IMR-90 (cell line): ENCODE data around the gene SLC17A9. TPM values are rescaled to one million over a fixed set of nuclear protein-coding genes. Genes with fewer than 3 reads are reported as not detected.

Source experiments
- ATAC-seq: fragments of 200-7000 bp; cut with Tn5 transposase; 2 replicates; pipeline ENCODE4 v1.9.1; 2020; ENCODE audit warnings: low read depth, mild to moderate bottlenecking, moderate library complexity
- BruUV-seq: library from RNA; stranded (reverse); fragments of 400-500 nt; replicated peaks from 2 replicates; lab custom pipeline; 2021; lab: Mats Ljungman, UMichigan
- CTCF ChIA-PET: fragments of 300-600 bp; formaldehyde crosslinking; extraction: SDS; loops from one replicate; lab custom pipeline; 2021; ENCODE audit warnings: antibody characterized with exemption; lab: Yijun Ruan, JAX
- POLR2A ChIA-PET: fragments of 300-600 bp; sonication (Branson Sonifier 250); formaldehyde crosslinking; loops from one replicate; lab custom pipeline; 2022; ENCODE audit warnings: antibody characterized with exemption; ENCODE audit not compliant: unreplicated experiment; lab: Charles Lee
- DNase-seq: peaks from one replicate; pipeline ENCODE4 v3.0.0; 2013
- H2AFZ ChIP-seq: replicated peaks from 2 replicates; pipeline ENCODE3; 2013; ENCODE audit warnings: low read length, mild to moderate bottlenecking; ENCODE audit not compliant: poor library complexity
- H2AK5ac ChIP-seq: 2 replicates; pipeline ENCODE4 v1.6.1; 2013; ENCODE audit warnings: low read depth, low read length, inconsistent platforms
- H2AK9ac ChIP-seq: replicated peaks from 2 replicates; pipeline ENCODE3; 2013; ENCODE audit warnings: mild to moderate bottlenecking, low read depth, low read length, moderate library complexity; ENCODE audit not compliant: poor library complexity
- H2BK120ac ChIP-seq: 2 replicates; pipeline ENCODE4 v1.6.1; 2013; ENCODE audit warnings: low read depth, low read length, inconsistent platforms
- H2BK15ac ChIP-seq: 3 replicates; pipeline ENCODE4 v1.6.1; 2013; ENCODE audit warnings: low read depth, low read length, inconsistent platforms
- H2BK20ac ChIP-seq: 2 replicates; pipeline ENCODE4 v1.6.1; 2013; ENCODE audit warnings: low read depth, mild to moderate bottlenecking, inconsistent platforms, low read length, moderate library complexity
- H2BK5ac ChIP-seq: 2 replicates; pipeline ENCODE4 v1.6.1; 2013; ENCODE audit warnings: mild to moderate bottlenecking, low read depth, low read length, inconsistent platforms; ENCODE audit not compliant: poor library complexity, severe bottlenecking
- H3K14ac ChIP-seq: replicated peaks from 2 replicates; pipeline ENCODE4 v1.6.1; 2013; ENCODE audit warnings: low read depth, low read length, inconsistent platforms
- H3K18ac ChIP-seq: 2 replicates; pipeline ENCODE4 v1.6.1; 2013; ENCODE audit warnings: low read depth, low read length, control low read depth
- H3K23ac ChIP-seq: 2 replicates; pipeline ENCODE4 v1.6.1; 2013; ENCODE audit warnings: low read depth, low read length, inconsistent platforms
- H3K27ac ChIP-seq: 2 replicates; pipeline ENCODE4 v1.5.1; 2013; ENCODE audit warnings: mild to moderate bottlenecking, control low read depth, low read length; ENCODE audit not compliant: insufficient read depth
- H3K27me3 ChIP-seq: 2 replicates; pipeline ENCODE4 v1.6.1; 2013; ENCODE audit warnings: low read length; ENCODE audit not compliant: control insufficient read depth, insufficient read depth
- H3K36me3 ChIP-seq: 2 replicates; pipeline ENCODE4 v1.6.1; 2013; ENCODE audit warnings: low read length, mixed read lengths; ENCODE audit not compliant: control insufficient read depth, insufficient read depth
- H3K4ac ChIP-seq: 2 replicates; pipeline ENCODE4 v1.6.1; 2013; ENCODE audit warnings: low read depth, low read length, inconsistent platforms
- H3K4me1 ChIP-seq: 2 replicates; pipeline ENCODE4 v1.6.1; 2013; ENCODE audit warnings: low read length, mixed read lengths; ENCODE audit not compliant: control insufficient read depth, insufficient read depth
- H3K4me2 ChIP-seq: 2 replicates; pipeline ENCODE4 v1.6.1; 2013; ENCODE audit warnings: low read depth, mild to moderate bottlenecking, control low read depth, low read length, moderate library complexity
- H3K4me3 ChIP-seq: 2 replicates; pipeline ENCODE4 v1.5.1; 2013; ENCODE audit warnings: low read depth, mild to moderate bottlenecking, control low read depth, low read length, moderate library complexity; ENCODE audit not compliant: insufficient read depth
- H3K56ac ChIP-seq: 2 replicates; pipeline ENCODE4 v1.6.1; 2013; ENCODE audit warnings: low read length, inconsistent platforms; ENCODE audit not compliant: insufficient read depth; ENCODE audit errors: extremely low read depth
- H3K79me1 ChIP-seq, 2 experiments: 2 replicates each; pipeline ENCODE4 v1.6.1; 2013; ENCODE audit warnings: low read length in 2 of 2, inconsistent platforms in 1 of 2, low read depth in 1 of 2
- H3K9ac ChIP-seq: 2 replicates; pipeline ENCODE4 v1.6.1; 2013; ENCODE audit warnings: low read depth, low read length, control low read depth
- H3K9me1 ChIP-seq: 2 replicates; pipeline ENCODE4 v1.6.1; 2013; ENCODE audit warnings: low read length, inconsistent platforms; ENCODE audit not compliant: insufficient read depth
- H3K9me3 ChIP-seq: 2 replicates; pipeline ENCODE4 v1.6.1; 2013; ENCODE audit warnings: low read length; ENCODE audit not compliant: control insufficient read depth, insufficient read depth
- H4K20me1 ChIP-seq: 2 replicates; pipeline ENCODE4 v1.6.1; 2013; ENCODE audit warnings: low read length, inconsistent platforms; ENCODE audit not compliant: insufficient read depth
- H4K5ac ChIP-seq: 2 replicates; pipeline ENCODE4 v1.6.1; 2013; ENCODE audit warnings: mild to moderate bottlenecking, low read depth, low read length, control low read depth
- H4K8ac ChIP-seq, 2 experiments: 2 replicates each; pipeline ENCODE4 v1.6.1; 2013; ENCODE audit warnings: low read depth in 2 of 2, low read length in 2 of 2, control low read depth in 1 of 2, inconsistent platforms in 1 of 2
- H4K91ac ChIP-seq: 2 replicates; pipeline ENCODE4 v1.6.1; 2013; ENCODE audit warnings: low read depth, low read length, inconsistent platforms; ENCODE audit not compliant: insufficient read depth
- BHLHE40 ChIP-seq: fragments of 150-350 bp; IDR thresholded peaks from 2 replicates; pipeline ENCODE4 v1.6.1; 2016; ENCODE audit warnings: mild to moderate bottlenecking, low read depth, low read length
- CEBPB ChIP-seq: IDR thresholded peaks from 2 replicates; pipeline ENCODE4 v1.6.1; 2012; ENCODE audit warnings: low read depth, low read length, improper control_type of control experiment
- CHD1 ChIP-seq: IDR thresholded peaks from 2 replicates; pipeline ENCODE4 v1.6.1; 2012; ENCODE audit warnings: low read depth, low read length, improper control_type of control experiment
- FOS ChIP-seq: fragments of 150-350 bp; IDR thresholded peaks from 2 replicates; pipeline ENCODE4 v1.6.1; 2016; ENCODE audit warnings: low read depth, low read length
- MAFK ChIP-seq: IDR thresholded peaks from 2 replicates; pipeline ENCODE4 v1.6.1; 2012; ENCODE audit warnings: low read depth, low read length, improper control_type of control experiment
- MAZ ChIP-seq: IDR thresholded peaks from 2 replicates; pipeline ENCODE4 v1.6.1; 2012; ENCODE audit warnings: low read depth, mild to moderate bottlenecking, low read length, improper control_type of control experiment, moderate library complexity, borderline replicate concordance
- MXI1 ChIP-seq: IDR thresholded peaks from 2 replicates; pipeline ENCODE4 v1.6.1; 2012; ENCODE audit warnings: low read depth, mild to moderate bottlenecking, low read length, moderate library complexity, borderline replicate concordance
- NFE2L2 ChIP-seq: fragments of 150-350 bp; IDR thresholded peaks from 2 replicates; pipeline ENCODE4 v1.6.1; 2016; ENCODE audit warnings: low read depth, mild to moderate bottlenecking, low read length
- RCOR1 ChIP-seq: IDR thresholded peaks from 2 replicates; pipeline ENCODE4 v1.6.1; 2012; ENCODE audit warnings: mild to moderate bottlenecking, low read length, improper control_type of control experiment; ENCODE audit not compliant: insufficient replicate concordance
- RFX5 ChIP-seq: IDR thresholded peaks from 2 replicates; pipeline ENCODE4 v1.8.0; 2012; ENCODE audit warnings: low read depth, mild to moderate bottlenecking, low read length, moderate library complexity
- SMC3 ChIP-seq: fragments of 150-350 bp; IDR thresholded peaks from 2 replicates; pipeline ENCODE4 v1.6.1; 2016; ENCODE audit warnings: low read depth, mild to moderate bottlenecking, antibody characterized with exemption, low read length, moderate library complexity
- WGBS, 2 experiments: methylation state at CpG; one replicate each; pipeline versions ENCODE4 v1.1.5 to v1.1.7; 2013; ENCODE audit warnings: missing lambda C conversion rate in 2 of 2; ENCODE audit not compliant: insufficient read length in 1 of 2; ENCODE audit errors: extremely low coverage in 2 of 2; 5-methylcytosine and 5-hydroxymethylcytosine counted together
- dilution Hi-C: fragments of 300-500 bp; cut with HindIII; formaldehyde crosslinking; loops from one replicate; pipeline ENCODE4 v1.14.3; 2018; ENCODE audit warnings: low sequenced_read_pairs; ENCODE audit not compliant: unreplicated experiment
- in situ Hi-C: fragments of 300-500 bp; cut with MboI; formaldehyde crosslinking; loops from 3 replicates; pipeline ENCODE4 v1.14.3; 2019; ENCODE audit warnings: low sequenced_read_pairs, inconsistent platforms, mixed read lengths
- intact Hi-C: fragments of 100-400 bp; cut with micrococcal nuclease; formaldehyde crosslinking; loops from 2 replicates; pipeline ENCODE4 v1.10.0; 2022
- polyA plus RNA-seq, 3 experiments: library from polyadenylated mRNA; depleted of rRNA; stranded (reverse); fragments of >200 nt; gene quantifications; 2 replicates each; pipeline ENCODE4 v1.2.3, GENCODE V29; 2012; ENCODE audit warnings: low replicate concordance in 1 of 3
- total RNA-seq: library from RNA; depleted of rRNA; stranded (reverse); fragments of >200 nt; gene quantifications from 2 replicates; pipeline ENCODE4 v1.2.3, GENCODE V29; 2012
- TF ChIP-seq, protein P1 (sequence below): conservative IDR thresholded peaks from 2 replicates; pipeline ENCODE4 v1.5.1; 2012; ENCODE audit warnings: mild to moderate bottlenecking, low read depth, low read length, improper control_type of control experiment
- TF ChIP-seq, protein P2 (sequence below): fragments of 150-350 bp; IDR thresholded peaks from 2 replicates; pipeline ENCODE4 v1.6.1; 2016; ENCODE audit warnings: low read depth, mild to moderate bottlenecking, low read length, moderate library complexity, borderline replicate concordance
- TF ChIP-seq, protein P3 (sequence below): fragments of 150-350 bp; IDR thresholded peaks from 2 replicates; pipeline ENCODE4 v1.6.1; 2017; ENCODE audit warnings: mild to moderate bottlenecking, antibody characterized with exemption, low read length, low read depth

Gene SLC17A9
- total and polyA plus RNA-seq, 2 of the 4 experiments (the other 2 are of a cell fraction) = 2.2 to 14.4 TPM

DNA sequence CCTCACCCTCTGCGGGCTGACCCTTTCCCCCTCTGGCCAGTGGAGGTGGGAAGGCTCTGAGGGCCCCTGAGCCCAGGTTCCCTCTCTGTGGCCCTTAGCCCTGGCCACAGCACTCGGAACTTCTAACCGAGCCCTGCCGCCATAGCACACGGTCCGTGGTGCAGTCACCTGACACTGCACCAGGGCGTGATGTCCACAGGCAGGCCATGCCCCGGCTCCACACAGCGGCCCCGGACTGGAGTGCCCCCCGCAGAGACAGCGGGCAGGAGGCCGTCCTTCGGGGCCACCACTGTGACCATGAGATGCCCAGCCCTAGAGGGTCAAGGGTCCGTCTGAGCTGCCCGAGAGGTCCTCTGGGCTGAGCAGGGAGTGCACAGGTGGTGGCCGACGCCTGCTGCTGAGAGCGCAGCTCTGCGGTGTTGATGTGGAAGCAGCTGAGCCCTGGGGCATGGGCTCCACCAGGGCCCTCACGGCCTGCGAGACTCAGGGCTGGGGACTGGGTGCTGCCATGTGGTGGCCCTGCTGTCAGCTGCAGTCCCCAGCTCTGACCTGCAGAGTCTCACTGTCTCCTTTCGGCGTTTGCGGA lies 65.4 kb downstream of the SLC17A9 start:
- TF ChIP-seq NFE2L2 (no peak), RFX5 (no peak), MAZ (no peak), CEBPB (no peak), BHLHE40 (no peak), RCOR1 (no peak), CHD1 (no peak), MXI1 (no peak), FOS (no peak), SMC3 (no peak), MAFK (no peak)
- TF ChIP-seq, protein P1, sequence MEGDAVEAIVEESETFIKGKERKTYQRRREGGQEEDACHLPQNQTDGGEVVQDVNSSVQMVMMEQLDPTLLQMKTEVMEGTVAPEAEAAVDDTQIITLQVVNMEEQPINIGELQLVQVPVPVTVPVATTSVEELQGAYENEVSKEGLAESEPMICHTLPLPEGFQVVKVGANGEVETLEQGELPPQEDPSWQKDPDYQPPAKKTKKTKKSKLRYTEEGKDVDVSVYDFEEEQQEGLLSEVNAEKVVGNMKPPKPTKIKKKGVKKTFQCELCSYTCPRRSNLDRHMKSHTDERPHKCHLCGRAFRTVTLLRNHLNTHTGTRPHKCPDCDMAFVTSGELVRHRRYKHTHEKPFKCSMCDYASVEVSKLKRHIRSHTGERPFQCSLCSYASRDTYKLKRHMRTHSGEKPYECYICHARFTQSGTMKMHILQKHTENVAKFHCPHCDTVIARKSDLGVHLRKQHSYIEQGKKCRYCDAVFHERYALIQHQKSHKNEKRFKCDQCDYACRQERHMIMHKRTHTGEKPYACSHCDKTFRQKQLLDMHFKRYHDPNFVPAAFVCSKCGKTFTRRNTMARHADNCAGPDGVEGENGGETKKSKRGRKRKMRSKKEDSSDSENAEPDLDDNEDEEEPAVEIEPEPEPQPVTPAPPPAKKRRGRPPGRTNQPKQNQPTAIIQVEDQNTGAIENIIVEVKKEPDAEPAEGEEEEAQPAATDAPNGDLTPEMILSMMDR = no peak
- TF ChIP-seq, protein P2, sequence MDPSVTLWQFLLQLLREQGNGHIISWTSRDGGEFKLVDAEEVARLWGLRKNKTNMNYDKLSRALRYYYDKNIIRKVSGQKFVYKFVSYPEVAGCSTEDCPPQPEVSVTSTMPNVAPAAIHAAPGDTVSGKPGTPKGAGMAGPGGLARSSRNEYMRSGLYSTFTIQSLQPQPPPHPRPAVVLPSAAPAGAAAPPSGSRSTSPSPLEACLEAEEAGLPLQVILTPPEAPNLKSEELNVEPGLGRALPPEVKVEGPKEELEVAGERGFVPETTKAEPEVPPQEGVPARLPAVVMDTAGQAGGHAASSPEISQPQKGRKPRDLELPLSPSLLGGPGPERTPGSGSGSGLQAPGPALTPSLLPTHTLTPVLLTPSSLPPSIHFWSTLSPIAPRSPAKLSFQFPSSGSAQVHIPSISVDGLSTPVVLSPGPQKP = no peak
- TF ChIP-seq, protein P3, sequence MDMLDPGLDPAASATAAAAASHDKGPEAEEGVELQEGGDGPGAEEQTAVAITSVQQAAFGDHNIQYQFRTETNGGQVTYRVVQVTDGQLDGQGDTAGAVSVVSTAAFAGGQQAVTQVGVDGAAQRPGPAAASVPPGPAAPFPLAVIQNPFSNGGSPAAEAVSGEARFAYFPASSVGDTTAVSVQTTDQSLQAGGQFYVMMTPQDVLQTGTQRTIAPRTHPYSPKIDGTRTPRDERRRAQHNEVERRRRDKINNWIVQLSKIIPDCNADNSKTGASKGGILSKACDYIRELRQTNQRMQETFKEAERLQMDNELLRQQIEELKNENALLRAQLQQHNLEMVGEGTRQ = no peak
- no peaks in the 10 kb centered on the region for H3K36me3 ChIP-seq
- no peaks in the 10 kb centered on the region for H3K9me1 ChIP-seq
- no peak overlapping the region for H3K23ac ChIP-seq
- in situ Hi-C loops (loop anchor here (10.0 to 25.0 kb wide), 2 partner anchors 143 to 331 kb away; no protein-coding TSS in a partner anchor), intact Hi-C loops (no loop called here), dilution Hi-C loops (no loop called here)
- no peak overlapping the region for H3K27ac ChIP-seq
- H2BK5ac ChIP-seq = no peak overlapping the region
- H3K18ac ChIP-seq = no peak overlapping the region
- no peak overlapping the region for H3K14ac ChIP-seq
- 81% methylated on average over 17 of the region's 25 CpGs; no CpG with 5 or more reads in 1 of the 2 experiments for WGBS, 2 experiments
- no peak overlapping the region for H3K9ac ChIP-seq
- no peak for DNase-seq
- no peak overlapping the region for H3K4me3 ChIP-seq
- H3K4me2 ChIP-seq = no peak overlapping the region
- no peak overlapping the region for H2BK120ac ChIP-seq
- H3K27me3 ChIP-seq = peaks cover 77% of the 10 kb centered on the region
- no peak overlapping the region for H4K91ac ChIP-seq
- no peak overlapping the region for H4K8ac ChIP-seq
- no peaks in the 10 kb centered on the region for H3K79me1 ChIP-seq
- H2AK9ac ChIP-seq = no peak overlapping the region
- H2AK5ac ChIP-seq = no peak overlapping the region
- no peak overlapping the region for H2BK15ac ChIP-seq
- H4K20me1 ChIP-seq = no peaks in the 10 kb centered on the region; the same call in 1 of the 2 replicates
- H4K5ac ChIP-seq = no peak overlapping the region
- H3K4me1 ChIP-seq = no peaks in the 10 kb centered on the region
- POLR2A ChIA-PET = no interaction called here
- no peak overlapping the region for H3K56ac ChIP-seq
- no peak overlapping the region for H2BK20ac ChIP-seq
- no peak overlapping the region for H3K4ac ChIP-seq
- no peak for ATAC-seq
- CTCF ChIA-PET = no interaction called here
- BruUV-seq = no TSS peak
- H3K9me3 ChIP-seq = peaks cover 13% of the 10 kb centered on the region
- no peak overlapping the region for H2AFZ ChIP-seq
